ENCODE data around the gene DDIAS. TPM values are rescaled to one million over a fixed set of nuclear protein-coding genes. Genes with fewer than 3 reads are reported as not detected.
A peak's percentile ranks its signal among the peaks of the same experiment; 100 is the strongest.
"Not testable (repeated sequence)": the region's sequence is repeated elsewhere in the genome, so short reads cannot be mapped to it uniquely, and the experiment has no call there.

The DDIAS gene
- total RNA-seq, result 1 to 10 TPM in 2 of 4 donors, under 1 TPM in 2; 0.22 to 3.1 (median 1.3) TPM

DNA sequence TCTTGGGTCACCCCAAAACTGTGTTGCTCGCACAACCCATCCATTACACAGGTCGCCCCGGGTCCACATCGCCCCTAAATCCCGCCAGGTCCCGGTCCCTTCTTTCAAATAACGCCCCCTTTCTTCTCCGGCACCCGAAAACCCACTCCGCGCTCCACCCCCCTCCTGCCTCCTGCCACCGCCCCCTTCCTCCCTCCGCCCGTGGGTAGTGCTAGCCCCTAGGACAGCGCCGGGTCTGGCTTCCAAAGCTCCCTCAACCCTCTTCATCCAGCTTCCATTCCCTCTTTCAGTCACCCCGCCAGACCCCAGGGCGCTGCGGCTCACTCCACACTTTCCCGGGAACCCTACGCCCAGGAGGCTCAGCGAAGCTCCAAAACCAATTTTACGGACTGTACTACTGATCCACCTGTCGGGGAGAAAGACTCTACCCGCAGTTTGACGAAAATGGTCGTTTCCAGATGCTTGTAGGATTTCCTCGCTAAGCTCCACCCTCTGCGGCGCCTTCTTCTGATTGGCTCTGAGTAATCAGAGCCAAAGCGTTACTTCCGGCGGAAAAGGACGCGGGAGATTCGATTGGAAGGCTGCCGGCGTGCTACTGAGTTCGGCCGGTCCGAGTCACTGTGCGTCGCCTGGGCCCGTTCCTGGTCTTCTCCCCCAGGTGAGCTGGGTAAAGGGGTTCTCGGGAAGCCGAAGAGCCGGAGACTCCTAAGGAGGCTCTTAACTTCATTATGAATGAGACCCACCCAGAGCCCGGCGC, at the start of gene DDIAS:
DDIAS (plus strand) TSS at position 572 of the 757 bp plus-strand sequence. CDS start 13,003 bp downstream, outside the sequence.
- no peaks in the 10 kb centered on the region for H3K36me3 ChIP-seq
- H3K4me3 ChIP-seq, result peak within 1 kb of the TSS; percentile 66 to 83 (median 74)
- WGBS, 2 donors, result 1% methylated on average over 47 to 49 of the region's 49 CpGs
- H3K4me1 ChIP-seq, result peaks cover 0 to 43% (median 14%) of the 10 kb centered on the region in 4 donors
- no peaks in the 10 kb centered on the region for H3K27me3 ChIP-seq
- DNase-seq (ENCODE audit: low spot score in 2 of 2), result peak; percentile 91 to 97
- H3K27ac ChIP-seq, result peak within 1 kb of the TSS; percentile 93 to 97 (median 95)
- TF ChIP-seq POLR2A (IDR thresholded peaks at IDR 0.05) (peak; percentile 62 to 89), EP300 (IDR thresholded peaks at IDR 0.05) (peak; percentile 86 to 95)
- TF ChIP-seq, protein P1, sequence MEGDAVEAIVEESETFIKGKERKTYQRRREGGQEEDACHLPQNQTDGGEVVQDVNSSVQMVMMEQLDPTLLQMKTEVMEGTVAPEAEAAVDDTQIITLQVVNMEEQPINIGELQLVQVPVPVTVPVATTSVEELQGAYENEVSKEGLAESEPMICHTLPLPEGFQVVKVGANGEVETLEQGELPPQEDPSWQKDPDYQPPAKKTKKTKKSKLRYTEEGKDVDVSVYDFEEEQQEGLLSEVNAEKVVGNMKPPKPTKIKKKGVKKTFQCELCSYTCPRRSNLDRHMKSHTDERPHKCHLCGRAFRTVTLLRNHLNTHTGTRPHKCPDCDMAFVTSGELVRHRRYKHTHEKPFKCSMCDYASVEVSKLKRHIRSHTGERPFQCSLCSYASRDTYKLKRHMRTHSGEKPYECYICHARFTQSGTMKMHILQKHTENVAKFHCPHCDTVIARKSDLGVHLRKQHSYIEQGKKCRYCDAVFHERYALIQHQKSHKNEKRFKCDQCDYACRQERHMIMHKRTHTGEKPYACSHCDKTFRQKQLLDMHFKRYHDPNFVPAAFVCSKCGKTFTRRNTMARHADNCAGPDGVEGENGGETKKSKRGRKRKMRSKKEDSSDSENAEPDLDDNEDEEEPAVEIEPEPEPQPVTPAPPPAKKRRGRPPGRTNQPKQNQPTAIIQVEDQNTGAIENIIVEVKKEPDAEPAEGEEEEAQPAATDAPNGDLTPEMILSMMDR (IDR thresholded peaks at IDR 0.05), result peak in 3 of 5 experiments; percentile 4 to 50 (median 29)
- no peaks in the 10 kb centered on the region for H3K9me3 ChIP-seq

- H3K27ac ChIP-seq, result no peak overlapping the region
- TF ChIP-seq POLR2A (IDR thresholded peaks at IDR 0.05), result no peak
- TF ChIP-seq EP300 (IDR thresholded peaks at IDR 0.05), result no peak
- TF ChIP-seq, protein P1 (IDR thresholded peaks at IDR 0.05), result no peak
- peaks cover 0 to 6% (median 0%) of the 10 kb centered on the region in 3 donors for H3K36me3 ChIP-seq
- peaks cover 0 to 18% (median 0%) of the 10 kb centered on the region in 4 donors for H3K4me1 ChIP-seq
- no peak for DNase-seq (ENCODE audit: low spot score in 2 of 2)
- no peaks in the 10 kb centered on the region for H3K9me3 ChIP-seq
- H3K27me3 ChIP-seq, result no peaks in the 10 kb centered on the region
- H3K4me3 ChIP-seq, result no peak overlapping the region
Observed at GRCh38 chr11:82854242-82854641, 47.3 kb upstream of the DDIAS start.

- 92 to 98% methylated on average over 1 of the region's 1 CpG for WGBS, 2 donors
- not testable (repeated sequence) for H3K27ac ChIP-seq; H3K27me3 ChIP-seq; DNase-seq (ENCODE audit: low spot score in 2 of 2); H3K36me3 ChIP-seq; H3K9me3 ChIP-seq; H3K4me3 ChIP-seq
- H3K4me1 ChIP-seq, result peaks cover 0 to 18% (median 0%) of the 10 kb centered on the region in 4 donors
Observed at GRCh38 chr11:82854916-82855315, 46.6 kb upstream of the DDIAS start.

DNA sequence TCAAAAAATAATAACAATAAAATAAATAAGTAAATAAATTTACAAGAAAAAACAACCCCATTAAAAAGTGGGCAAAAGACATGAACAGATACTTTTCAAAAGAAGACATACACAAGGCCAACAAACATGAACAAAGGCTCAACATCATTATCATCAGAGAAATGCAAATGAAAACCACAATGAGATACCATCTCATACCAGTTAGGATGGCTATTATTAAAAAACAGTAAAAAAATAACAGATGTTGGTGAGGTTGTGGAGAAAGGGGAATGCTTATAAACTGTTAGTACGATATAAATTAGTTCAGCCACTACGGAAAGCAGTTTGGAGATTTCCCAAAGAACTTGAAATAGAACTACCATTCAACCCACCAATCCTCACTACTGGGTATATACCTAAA, 45.9 kb upstream of the DDIAS start:
- Histone ChIP-seq H3K27me3 (no peaks in the 10 kb centered on the region), H3K27ac (no peak overlapping the region), H3K4me1 (peaks cover 0 to 21% (median 0%) of the 10 kb centered on the region in 4 donors), H3K36me3 (no peaks in the 10 kb centered on the region), H3K9me3 (no peaks in the 10 kb centered on the region), H3K4me3 (no peak overlapping the region)
- DNase-seq (ENCODE audit: low spot score in 2 of 2), result no peak
- TF ChIP-seq, protein P1 (IDR thresholded peaks at IDR 0.05), result no peak
- TF ChIP-seq POLR2A (IDR thresholded peaks at IDR 0.05) (no peak), EP300 (IDR thresholded peaks at IDR 0.05) (no peak)
- WGBS, 2 donors, result 91 to 94% methylated on average over 2 of the region's 2 CpGs

- 95 to 99% methylated on average over 2 of the region's 2 CpGs for WGBS, 2 donors
- H3K9me3 ChIP-seq, result no peaks in the 10 kb centered on the region
- no peak overlapping the region for H3K4me3 ChIP-seq
- TF ChIP-seq POLR2A (IDR thresholded peaks at IDR 0.05), result no peak
- TF ChIP-seq EP300 (IDR thresholded peaks at IDR 0.05), result no peak
- TF ChIP-seq, protein P1 (IDR thresholded peaks at IDR 0.05), result no peak
- peaks cover 0 to 21% (median 0%) of the 10 kb centered on the region in 4 donors for H3K4me1 ChIP-seq
- H3K27me3 ChIP-seq, result no peaks in the 10 kb centered on the region
- DNase-seq (ENCODE audit: low spot score in 2 of 2), result no peak
- H3K36me3 ChIP-seq, result no peaks in the 10 kb centered on the region
- H3K27ac ChIP-seq, result no peak overlapping the region
Observed at GRCh38 chr11:82857145-82857544, 44.4 kb upstream of the DDIAS start.
